Measurements from ENCODE around the gene GRIP2.

- no peak for TF ChIP-seq CTCF (conservative IDR thresholded peaks at IDR 0.05; ENCODE audit: low read length)
- no peak for TF ChIP-seq EZH2phosphoT487 (IDR thresholded peaks at IDR 0.05; ENCODE audit: borderline replicate concordance, low read depth, low read length)
Measured at GRCh38 chr3:14503706-14504065, 36.5 kb downstream of the GRIP2 start.

Measured in OCI-LY7 (cell line).